ENCODE results near the gene PURA.

PURA gene

GRCh38 chr5:140165101-140165922 is 51.4 kb downstream of the PURA start:
- Mint-ChIP-seq H3K4me1 (peaks cover 7% of the 10 kb centered on the region), H3K4me3 (no peak overlapping the region), H3K9me3 (no peaks in the 10 kb centered on the region), H3K36me3 (ENCODE audit: low read depth) (no peaks in the 10 kb centered on the region), H3K27ac (no peak overlapping the region), H3K27me3 (ENCODE audit: low read depth, poor library complexity) (peaks cover 30% of the 10 kb centered on the region)
- DNase-seq, result no peak
- no peak for TF ChIP-seq CTCF (IDR thresholded peaks at IDR 0.05)

- Mint-ChIP-seq H3K27me3 (ENCODE audit: low read depth, poor library complexity) (peaks cover 33% of the 10 kb centered on the region), H3K27ac (no peak overlapping the region), H3K9me3 (no peaks in the 10 kb centered on the region), H3K4me1 (peaks cover 7% of the 10 kb centered on the region), H3K4me3 (no peak overlapping the region), H3K36me3 (ENCODE audit: low read depth) (no peaks in the 10 kb centered on the region)
- DNase-seq, result no peak
- TF ChIP-seq CTCF (IDR thresholded peaks at IDR 0.05), result no peak
Measured at GRCh38 chr5:140165923-140166270, 52.0 kb downstream of the PURA start.

GRCh38 chr5:140166911-140167310 is 53.0 kb downstream of the PURA start:
- no peak overlapping the region for H3K27ac Mint-ChIP-seq
- peaks cover 7% of the 10 kb centered on the region for H3K4me1 Mint-ChIP-seq
- H3K4me3 Mint-ChIP-seq, result no peak overlapping the region
- no peak for DNase-seq
- no peaks in the 10 kb centered on the region for H3K36me3 Mint-ChIP-seq (ENCODE audit: low read depth)
- H3K27me3 Mint-ChIP-seq (ENCODE audit: low read depth, poor library complexity), result peaks cover 31% of the 10 kb centered on the region
- no peaks in the 10 kb centered on the region for H3K9me3 Mint-ChIP-seq
- TF ChIP-seq CTCF (IDR thresholded peaks at IDR 0.05), result no peak

GRCh38 chr5:140168371-140168770 is 54.5 kb downstream of the PURA start:
- Mint-ChIP-seq H3K27ac (no peak overlapping the region), H3K9me3 (no peaks in the 10 kb centered on the region), H3K4me1 (peaks cover 7% of the 10 kb centered on the region), H3K4me3 (no peak overlapping the region), H3K36me3 (ENCODE audit: low read depth) (no peaks in the 10 kb centered on the region), H3K27me3 (ENCODE audit: low read depth, poor library complexity) (peaks cover 32% of the 10 kb centered on the region)
- no peak for DNase-seq
- TF ChIP-seq CTCF (IDR thresholded peaks at IDR 0.05), result no peak

- Mint-ChIP-seq H3K4me3 (no peak overlapping the region), H3K27me3 (ENCODE audit: low read depth, poor library complexity) (peaks cover 32% of the 10 kb centered on the region), H3K4me1 (peaks cover 13% of the 10 kb centered on the region), H3K36me3 (ENCODE audit: low read depth) (no peaks in the 10 kb centered on the region), H3K9me3 (no peaks in the 10 kb centered on the region), H3K27ac (no peak overlapping the region)
- TF ChIP-seq CTCF (IDR thresholded peaks at IDR 0.05), result no peak
- no peak for DNase-seq
Measured at GRCh38 chr5:140169410-140169809, 55.5 kb downstream of the PURA start.

- no peak for DNase-seq
- Mint-ChIP-seq H3K27ac (no peak overlapping the region), H3K4me1 (peaks cover 26% of the 10 kb centered on the region), H3K9me3 (no peaks in the 10 kb centered on the region), H3K4me3 (no peak overlapping the region), H3K27me3 (ENCODE audit: low read depth, poor library complexity) (peaks cover 34% of the 10 kb centered on the region), H3K36me3 (ENCODE audit: low read depth) (no peaks in the 10 kb centered on the region)
- TF ChIP-seq CTCF (IDR thresholded peaks at IDR 0.05), result no peak
Measured at GRCh38 chr5:140172483-140172882, 58.6 kb downstream of the PURA start.
